Keratinocyte (primary cell): Measurements from ENCODE around the gene C1orf35. TPM values are rescaled to one million over a fixed set of nuclear protein-coding genes. Genes with fewer than 3 reads are reported as not detected.

Source experiments
- DNase-seq: peaks from one replicate; pipeline ENCODE4 v3.0.0-alpha.2; 2011; ENCODE audit warnings: low read depth, missing footprints, low spot score
- FAIRE-seq: peaks from 2 replicates; lab custom pipeline; 2011; peaks lifted over from hg19 to GRCh38; lab: Jason Lieb, UNC
- H2AFZ ChIP-seq: 2 replicates; pipeline ENCODE4 v1.6.0; 2012; ENCODE audit warnings: low read length, control low read depth, inconsistent platforms; ENCODE audit not compliant: control insufficient read depth
- H3K27ac ChIP-seq: 2 replicates; pipeline ENCODE4 v1.5.1; 2011; ENCODE audit warnings: low read length; ENCODE audit not compliant: control insufficient read depth, insufficient read depth
- H3K27me3 ChIP-seq: 3 replicates; pipeline ENCODE4 v1.6.0; 2011; ENCODE audit warnings: low read length; ENCODE audit not compliant: control insufficient read depth, insufficient read depth; ENCODE audit errors: extremely low read depth
- H3K36me3 ChIP-seq, 2 experiments: 2 replicates in 1 of 2; 3 replicates in 1 of 2; pipeline ENCODE4 v1.5.1; 2011; ENCODE audit warnings: low read length in 2 of 2, mild to moderate bottlenecking in 1 of 2; ENCODE audit not compliant: control insufficient read depth in 2 of 2, insufficient read depth in 2 of 2; ENCODE audit errors: extremely low read depth in 1 of 2
- H3K4me1 ChIP-seq: 3 replicates; pipeline ENCODE4 v1.5.1; 2011; ENCODE audit warnings: low read length; ENCODE audit not compliant: control insufficient read depth, insufficient read depth; ENCODE audit errors: extremely low read depth
- H3K4me2 ChIP-seq: 3 replicates; pipeline ENCODE4 v1.6.0; 2011; ENCODE audit warnings: low read depth, low read length; ENCODE audit not compliant: control insufficient read depth, insufficient read depth; ENCODE audit errors: extremely low read depth
- H3K4me3 ChIP-seq, 3 experiments: fragments of 200-600 bp in 1 of 3; sonication (generic) in 1 of 3; 2 replicates in 2 of 3; 3 replicates in 1 of 3; pipeline ENCODE4 v1.5.1; 2011 to 2016; ENCODE audit warnings: low read length in 3 of 3, mild to moderate bottlenecking in 3 of 3, control low read depth in 2 of 3, inconsistent platforms in 1 of 3, low read depth in 1 of 3, mixed read lengths in 1 of 3, mixed run types in 1 of 3, moderate library complexity in 1 of 3; ENCODE audit not compliant: control insufficient read depth in 2 of 3, insufficient read depth in 2 of 3; ENCODE audit errors: extremely low read depth in 1 of 3
- H3K79me2 ChIP-seq: 2 replicates; pipeline ENCODE4 v1.6.0; 2012; ENCODE audit warnings: low read length; ENCODE audit not compliant: control insufficient read depth, insufficient read depth
- H3K9ac ChIP-seq: 3 replicates; pipeline ENCODE4 v1.6.0; 2011; ENCODE audit warnings: low read length; ENCODE audit not compliant: control insufficient read depth, insufficient read depth; ENCODE audit errors: extremely low read depth
- H3K9me1 ChIP-seq: 3 replicates; pipeline ENCODE4 v1.6.0; 2011; ENCODE audit warnings: low read length; ENCODE audit not compliant: control insufficient read depth, insufficient read depth; ENCODE audit errors: extremely low read depth
- H3K9me3 ChIP-seq: 2 replicates; pipeline ENCODE4 v1.5.1; 2012; ENCODE audit warnings: low read depth, low read length; ENCODE audit not compliant: control insufficient read depth
- H4K20me1 ChIP-seq: 3 replicates; pipeline ENCODE4 v1.6.0; 2011; ENCODE audit warnings: low read length; ENCODE audit not compliant: control insufficient read depth, insufficient read depth; ENCODE audit errors: extremely low read depth
- CTCF ChIP-seq, 3 experiments: IDR thresholded peaks in 1 of 3; conservative IDR thresholded peaks in 1 of 3; optimal IDR thresholded peaks in 1 of 3; 2 replicates in 2 of 3; 3 replicates in 1 of 3; pipeline versions ENCODE3 to v1.5.1; 2011; ENCODE audit warnings: low read length in 3 of 3, mild to moderate bottlenecking in 3 of 3, moderate library complexity in 2 of 3, control low read depth in 1 of 3, inconsistent platforms in 1 of 3; ENCODE audit not compliant: insufficient read depth in 2 of 3; ENCODE audit errors: extremely low read depth in 1 of 3
- EZH2 ChIP-seq: IDR thresholded peaks from one replicate; pipeline ENCODE4 v1.6.1; 2012; ENCODE audit warnings: inconsistent platforms, mild to moderate bottlenecking, low read length, moderate library complexity
- dilution Hi-C: fragments of 300-500 bp; cut with MboI; formaldehyde crosslinking; loops from one replicate; pipeline ENCODE4 v1.7.0; 2020; ENCODE audit warnings: low sequenced_read_pairs; ENCODE audit not compliant: extremely low pct_ligation_motif_present
- polyA plus RNA-seq, 5 experiments: library from polyadenylated mRNA; depleted of rRNA in 3 of 5; stranded (reverse) in 3 of 5; stranded (forward) in 1 of 5; unstranded in 1 of 5; fragments of >200 nt; gene quantifications; 1 replicate in 1 of 5; 2 replicates in 3 of 5; 3 replicates in 1 of 5; pipeline versions ENCODE4 v1.2.1 to v1.2.3, GENCODE V29; 2011 to 2012; ENCODE audit warnings: missing spikeins in 2 of 5, low read depth in 1 of 5, low replicate concordance in 1 of 5

C1orf35 gene
- polyA plus RNA-seq, 1 donor (not counting 4 experiments of a cell fraction or from before 2014, with no cell fraction given) = 8.2 TPM

GRCh38 chr1:228114827-228115226 is 11.7 kb upstream of the C1orf35 start:
- Histone ChIP-seq H3K4me3 (no peak overlapping the region), H3K9ac (no peak overlapping the region), H3K79me2 (peaks cover 11% of the 10 kb centered on the region), H3K9me3 (no peaks in the 10 kb centered on the region), H3K27ac (no peak overlapping the region), H3K4me1 (peaks cover 10% of the 10 kb centered on the region), H3K27me3 (no peaks in the 10 kb centered on the region), H4K20me1 (no peaks in the 10 kb centered on the region), H3K36me3 (no peaks in the 10 kb centered on the region), H3K4me2 (no peak overlapping the region), H2AFZ (no peak overlapping the region), H3K9me1 (no peaks in the 10 kb centered on the region)
- dilution Hi-C loops = no loop called here
- FAIRE-seq = no peak
- DNase-seq = no peak
- TF ChIP-seq EZH2 (no peak), CTCF (optimal IDR thresholded peaks at IDR 0.05 in 1 of 3, IDR thresholded peaks at IDR 0.05 in 1 of 3, conservative IDR thresholded peaks at IDR 0.05 in 1 of 3; ENCODE audit: extremely low read depth in 1 of 3, insufficient read depth in 2 of 3, low read length in 3 of 3) (no peak)

DNA sequence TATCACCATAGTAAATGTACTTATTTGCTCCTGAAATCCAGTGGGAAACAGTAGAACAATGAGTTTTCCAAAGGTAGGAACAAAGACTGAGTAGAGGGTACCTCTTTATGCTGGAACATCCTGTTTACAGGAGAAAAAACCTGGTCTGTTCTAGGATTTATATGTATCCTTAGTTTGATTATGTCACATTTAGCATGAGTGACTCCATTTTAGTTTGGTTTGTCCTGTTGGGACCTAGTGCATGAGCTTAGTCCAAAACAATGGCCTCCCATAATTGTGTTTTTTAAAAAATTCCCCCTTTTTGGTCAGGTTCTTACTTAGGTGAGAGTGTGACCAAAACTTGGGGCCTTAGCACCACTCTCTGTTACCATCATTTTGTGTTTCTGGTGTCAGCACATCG is 9.5 kb upstream of the C1orf35 start:
- Histone ChIP-seq H4K20me1 (no peaks in the 10 kb centered on the region), H3K9me3 (no peaks in the 10 kb centered on the region), H3K27me3 (no peaks in the 10 kb centered on the region), H3K4me3 (no peak overlapping the region), H3K36me3 (peaks cover 1 to 3% of the 10 kb centered on the region in 2 experiments), H3K4me1 (peaks cover 12% of the 10 kb centered on the region), H3K27ac (no peak overlapping the region), H2AFZ (no peak overlapping the region), H3K4me2 (no peak overlapping the region), H3K9ac (no peak overlapping the region), H3K79me2 (peaks cover 14% of the 10 kb centered on the region), H3K9me1 (no peaks in the 10 kb centered on the region)
- dilution Hi-C loops = no loop called here
- TF ChIP-seq EZH2 = no peak
- TF ChIP-seq CTCF (optimal IDR thresholded peaks at IDR 0.05 in 1 of 3, IDR thresholded peaks at IDR 0.05 in 1 of 3, conservative IDR thresholded peaks at IDR 0.05 in 1 of 3; ENCODE audit: extremely low read depth in 1 of 3, insufficient read depth in 2 of 3, low read length in 3 of 3) = no peak
- DNase-seq = no peak
- FAIRE-seq = no peak
